Sigmoid colon (tissue), 7 donors: ENCODE data around the gene PSG6. TPM values are rescaled to one million over a fixed set of nuclear protein-coding genes. Genes with fewer than 3 reads are reported as not detected.

Source experiments
- polyA plus RNA-seq, 3 donors: library from polyadenylated mRNA; stranded (reverse); fragments of 200-250 nt; gene quantifications; one replicate each; pipeline ENCODE4 v1.2.3, GENCODE V29; 2013
- total RNA-seq, 4 donors: library from RNA; depleted of rRNA; stranded (reverse); fragments of >200 nt; gene quantifications; one replicate each; pipeline ENCODE4 v1.1.0, GENCODE V29; 2016
- donor health status: healthy with polysubstance abuse.
- donor health status: Bipolar disorder and iron deficiency.
- donor health status: healthy.

Gene PSG6
- total and polyA plus RNA-seq, 7 donors = not detected

Other genes with a start within 250 kb of the PSG6 start
- gene PSG3, start 177.4 kb downstream of the PSG6 start, total RNA-seq = not detected
- not detected for gene PSG3, start 177.4 kb downstream of the PSG6 start, polyA plus RNA-seq
- not detected for gene PSG8, start 152.2 kb downstream of the PSG6 start, total RNA-seq
- not detected for gene PSG8, start 152.2 kb downstream of the PSG6 start, polyA plus RNA-seq
- not detected for gene PSG1, start 38.2 kb downstream of the PSG6 start, total RNA-seq
- not detected for gene PSG1, start 38.2 kb downstream of the PSG6 start, polyA plus RNA-seq
- not detected for gene PSG7, start 19.3 kb upstream of the PSG6 start, total RNA-seq
- gene PSG7, start 19.3 kb upstream of the PSG6 start, polyA plus RNA-seq = not detected
- not detected for gene PSG11, start 108.6 kb upstream of the PSG6 start, total RNA-seq
- not detected for gene PSG11, start 108.6 kb upstream of the PSG6 start, polyA plus RNA-seq
- not detected for gene PSG2, start 164.8 kb upstream of the PSG6 start, total RNA-seq
- not detected for gene PSG2, start 164.8 kb upstream of the PSG6 start, polyA plus RNA-seq